22Rv1 (cell line): ENCODE data around the gene ACYP2.

Experiments
- H3K27ac ChIP-seq: fragments of 450-650 bp; 2 replicates; pipeline ENCODE4 v1.5.1; 2017
- ZFX ChIP-seq: fragments of 450-650 bp; IDR thresholded peaks from 2 replicates; pipeline ENCODE4 v1.6.1; 2017; ENCODE audit warnings: antibody characterized with exemption, borderline replicate concordance
- TF ChIP-seq, protein P1 (sequence below): fragments of 450-650 bp; IDR thresholded peaks from 2 replicates; pipeline ENCODE4 v1.5.1; 2017; ENCODE audit warnings: mild to moderate bottlenecking

Gene ACYP2

DNA sequence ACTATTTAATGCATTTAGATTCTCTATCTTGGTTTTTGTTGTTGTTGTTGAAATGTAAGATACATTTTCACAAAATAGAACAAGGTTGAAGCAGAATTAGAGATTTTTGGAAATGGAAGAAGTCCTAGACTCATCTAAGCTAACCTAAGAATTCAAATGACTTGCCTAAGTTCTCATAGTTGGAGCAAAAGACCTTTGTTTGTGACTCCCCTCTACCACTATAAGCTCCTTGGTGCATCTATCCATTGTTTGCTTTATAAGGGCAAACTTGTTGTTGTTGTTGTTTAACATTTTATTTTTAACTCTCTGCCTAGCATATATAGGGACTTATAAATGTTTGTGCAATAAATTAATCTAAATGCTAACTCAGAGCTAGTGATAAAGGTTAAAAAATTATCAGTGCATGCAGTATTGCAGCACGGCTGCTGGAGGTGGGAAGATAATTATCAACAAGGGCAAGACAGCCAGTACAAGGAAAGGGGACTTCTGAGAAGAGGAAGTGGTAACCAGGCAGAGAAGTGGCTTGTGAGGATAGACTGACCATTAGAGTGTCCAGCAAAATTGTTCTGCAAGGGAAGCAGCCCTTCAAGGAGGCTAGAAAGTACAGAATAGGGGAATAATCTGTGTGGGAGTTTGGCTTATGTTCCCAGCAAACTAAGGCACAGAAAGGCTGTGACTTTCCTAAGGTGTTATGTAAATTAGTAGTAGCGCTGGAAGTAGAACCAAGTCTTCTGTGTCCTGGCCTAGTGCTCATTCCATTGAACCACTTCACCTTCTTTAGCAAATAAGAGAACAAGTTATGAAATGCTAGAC lies 38.1 kb upstream of the ACYP2 start:
- no peak overlapping the region for H3K27ac ChIP-seq
- no peak for TF ChIP-seq ZFX
- TF ChIP-seq, protein P1, sequence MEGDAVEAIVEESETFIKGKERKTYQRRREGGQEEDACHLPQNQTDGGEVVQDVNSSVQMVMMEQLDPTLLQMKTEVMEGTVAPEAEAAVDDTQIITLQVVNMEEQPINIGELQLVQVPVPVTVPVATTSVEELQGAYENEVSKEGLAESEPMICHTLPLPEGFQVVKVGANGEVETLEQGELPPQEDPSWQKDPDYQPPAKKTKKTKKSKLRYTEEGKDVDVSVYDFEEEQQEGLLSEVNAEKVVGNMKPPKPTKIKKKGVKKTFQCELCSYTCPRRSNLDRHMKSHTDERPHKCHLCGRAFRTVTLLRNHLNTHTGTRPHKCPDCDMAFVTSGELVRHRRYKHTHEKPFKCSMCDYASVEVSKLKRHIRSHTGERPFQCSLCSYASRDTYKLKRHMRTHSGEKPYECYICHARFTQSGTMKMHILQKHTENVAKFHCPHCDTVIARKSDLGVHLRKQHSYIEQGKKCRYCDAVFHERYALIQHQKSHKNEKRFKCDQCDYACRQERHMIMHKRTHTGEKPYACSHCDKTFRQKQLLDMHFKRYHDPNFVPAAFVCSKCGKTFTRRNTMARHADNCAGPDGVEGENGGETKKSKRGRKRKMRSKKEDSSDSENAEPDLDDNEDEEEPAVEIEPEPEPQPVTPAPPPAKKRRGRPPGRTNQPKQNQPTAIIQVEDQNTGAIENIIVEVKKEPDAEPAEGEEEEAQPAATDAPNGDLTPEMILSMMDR, result no peak

DNA sequence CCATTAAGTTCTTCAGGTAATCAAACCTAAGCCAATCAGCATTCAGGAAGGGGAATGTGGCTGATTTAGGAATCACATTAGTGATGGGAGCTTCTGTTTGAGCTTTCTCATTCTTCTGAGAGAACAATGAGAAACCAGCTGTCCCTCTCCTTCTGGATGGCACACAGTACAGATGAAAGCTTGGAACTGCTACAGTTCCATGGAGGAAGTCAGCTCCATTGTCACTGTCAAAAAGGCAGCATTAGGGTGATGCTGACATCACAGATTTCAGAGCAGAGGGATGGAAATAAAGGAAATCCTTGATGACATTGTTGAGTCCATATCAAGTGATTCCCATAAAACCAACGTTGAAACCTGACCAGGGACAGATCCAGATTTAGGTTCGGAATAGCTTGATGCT lies 36.1 kb upstream of the ACYP2 start:
- no peak overlapping the region for H3K27ac ChIP-seq
- TF ChIP-seq, protein P1, result no peak

DNA sequence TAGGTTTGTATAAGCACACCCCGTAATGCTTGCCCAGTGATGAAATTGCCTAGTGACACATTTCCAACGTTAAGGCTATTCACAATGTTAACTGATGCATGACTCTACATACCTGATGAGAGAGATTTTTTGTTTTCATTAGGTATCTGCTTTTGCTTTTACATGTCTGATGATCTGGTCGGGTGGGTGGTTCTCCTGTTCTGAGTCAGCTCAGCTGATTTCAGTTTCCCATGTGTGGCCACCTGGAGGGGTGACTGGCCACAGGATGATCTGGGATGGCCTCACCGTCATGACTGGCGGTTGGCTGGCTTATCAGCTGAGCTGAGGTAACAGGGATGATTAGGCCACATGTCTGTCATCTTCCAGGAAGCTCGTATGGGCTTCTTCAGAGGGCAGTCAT lies 33.8 kb upstream of the ACYP2 start:
- TF ChIP-seq, protein P1, result no peak
- no peak for TF ChIP-seq ZFX
- no peak overlapping the region for H3K27ac ChIP-seq

DNA sequence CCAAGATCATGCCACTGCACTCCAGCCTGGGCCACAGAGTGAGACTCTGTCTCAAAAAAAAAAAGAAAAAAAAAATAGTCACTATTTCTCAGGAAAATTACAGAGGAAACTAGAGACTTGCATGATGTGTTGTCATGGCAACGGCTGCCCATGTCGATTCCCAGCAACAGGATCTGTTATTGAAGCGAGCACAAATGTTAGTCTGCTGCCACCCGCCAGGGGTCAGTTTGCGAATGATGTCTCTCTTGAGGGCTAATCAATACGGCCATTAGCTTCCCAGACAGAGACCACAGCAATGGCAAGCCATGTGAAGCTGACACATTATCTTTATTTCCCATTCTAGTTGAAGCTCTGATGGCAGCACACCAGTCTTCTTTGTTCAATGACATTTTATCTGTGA lies 32.4 kb upstream of the ACYP2 start:
- H3K27ac ChIP-seq, result no peak overlapping the region
- no peak for TF ChIP-seq ZFX
- TF ChIP-seq, protein P1, result no peak

DNA sequence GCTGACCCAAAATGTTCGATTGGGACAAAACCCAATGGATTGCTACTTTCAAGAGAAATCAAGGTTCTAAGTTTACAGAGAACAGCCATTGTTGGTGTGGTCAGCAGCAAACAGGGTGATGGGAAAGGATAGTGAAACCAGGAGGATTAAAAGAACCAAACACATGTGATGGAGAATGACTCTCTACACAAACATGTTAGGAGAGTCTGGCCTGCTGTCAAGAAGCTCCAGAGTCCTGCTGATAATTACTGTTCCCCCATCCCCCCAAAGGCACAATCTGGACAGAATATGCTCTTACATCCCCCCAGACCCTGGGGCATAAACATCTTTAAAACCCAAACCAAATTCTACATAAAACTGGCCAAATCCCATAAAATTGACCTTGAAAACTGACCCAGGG lies 32.0 kb upstream of the ACYP2 start:
- TF ChIP-seq, protein P1, result no peak
- no peak for TF ChIP-seq ZFX
- no peak overlapping the region for H3K27ac ChIP-seq

DNA sequence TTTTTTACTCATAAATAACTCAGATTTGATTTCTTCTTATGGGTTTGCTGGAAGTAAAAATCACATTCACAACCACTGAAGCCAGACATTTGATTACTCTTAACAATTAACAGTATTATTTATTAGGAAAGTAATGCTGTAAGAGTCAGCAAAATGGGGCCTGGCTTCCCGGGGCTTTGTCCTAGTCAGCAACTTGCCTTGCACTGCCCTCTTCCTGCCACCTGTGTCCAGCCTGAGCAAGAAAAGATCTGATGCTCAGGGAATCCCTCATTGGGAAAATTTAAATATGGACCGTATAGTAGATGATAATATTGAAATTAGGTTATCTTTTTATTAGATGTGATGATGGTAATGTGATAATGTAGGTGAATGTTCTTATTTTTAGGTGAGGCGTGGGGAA lies 30.8 kb upstream of the ACYP2 start:
- no peak overlapping the region for H3K27ac ChIP-seq
- TF ChIP-seq, protein P1, result no peak; the same call in 1 of the 2 replicates
- TF ChIP-seq ZFX, result no peak

DNA sequence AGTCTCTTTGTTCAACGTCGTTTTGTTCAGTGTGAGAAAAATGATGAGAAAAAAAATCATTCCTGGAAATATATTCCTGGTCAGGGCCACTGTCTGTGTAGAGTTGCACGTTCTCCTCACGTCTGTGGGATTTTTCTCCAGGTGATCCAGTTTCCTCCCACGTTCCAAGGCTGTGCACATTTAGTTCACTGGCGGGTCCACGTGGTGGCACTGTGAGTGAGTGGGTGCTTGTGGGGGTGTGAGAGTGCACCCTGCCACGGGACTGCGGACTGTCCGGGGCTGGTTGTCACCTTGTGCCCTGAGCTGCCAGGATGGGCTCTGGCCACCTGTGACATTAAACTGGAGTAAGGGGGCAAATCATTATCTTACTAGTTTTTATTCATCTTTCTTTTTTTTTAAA lies 30.3 kb upstream of the ACYP2 start:
- no peak overlapping the region for H3K27ac ChIP-seq
- TF ChIP-seq, protein P1, result no peak
- TF ChIP-seq ZFX, result no peak
